COR-L47 (cell line): ENCODE measurements around the gene CELF4.

Experiments
- DNase-seq: peaks from one replicate; lab custom pipeline; 2025; lab: John Stamatoyannopoulos, UW

CELF4 gene

DNA sequence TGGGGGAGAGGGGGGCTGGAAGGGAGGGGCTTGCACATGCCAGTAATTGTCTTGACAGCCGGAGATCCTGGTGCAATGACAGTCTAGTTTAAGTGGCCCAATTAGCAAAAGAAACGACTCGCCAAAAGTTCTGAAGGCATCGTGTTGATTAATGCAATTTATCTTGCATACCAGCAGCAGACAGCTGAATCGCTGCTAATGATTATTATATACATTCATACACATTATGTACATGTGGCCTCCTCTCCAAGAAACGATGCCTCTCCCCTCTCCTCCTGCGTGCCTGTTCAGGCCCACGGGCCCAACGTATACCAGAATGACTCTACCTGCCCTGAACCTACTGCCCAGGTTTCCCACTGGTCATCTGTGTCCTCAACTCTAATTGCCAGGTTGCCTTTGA, 214.5 kb downstream of the CELF4 start:
- no peak for DNase-seq

DNA sequence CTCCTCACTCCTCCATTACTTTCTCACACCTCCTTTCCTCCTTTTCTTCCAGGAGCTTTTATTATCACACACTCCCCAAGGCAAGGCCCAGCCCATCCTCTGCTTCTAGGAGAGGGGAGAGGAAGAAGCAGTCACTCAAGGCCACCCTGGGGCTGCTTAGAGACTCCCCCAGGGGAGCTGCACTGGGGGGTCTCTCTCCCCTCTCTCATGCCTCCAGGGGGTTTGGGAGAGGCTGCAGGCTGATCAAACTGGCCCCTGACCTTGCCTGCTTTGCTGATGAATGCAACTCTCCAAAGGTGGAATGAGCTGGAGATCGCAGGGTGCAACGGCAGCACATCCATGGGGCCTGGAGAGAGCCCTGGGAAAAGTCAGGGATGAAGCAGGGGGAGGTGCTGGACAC, 216.9 kb downstream of the CELF4 start:
- no peak for DNase-seq

DNA sequence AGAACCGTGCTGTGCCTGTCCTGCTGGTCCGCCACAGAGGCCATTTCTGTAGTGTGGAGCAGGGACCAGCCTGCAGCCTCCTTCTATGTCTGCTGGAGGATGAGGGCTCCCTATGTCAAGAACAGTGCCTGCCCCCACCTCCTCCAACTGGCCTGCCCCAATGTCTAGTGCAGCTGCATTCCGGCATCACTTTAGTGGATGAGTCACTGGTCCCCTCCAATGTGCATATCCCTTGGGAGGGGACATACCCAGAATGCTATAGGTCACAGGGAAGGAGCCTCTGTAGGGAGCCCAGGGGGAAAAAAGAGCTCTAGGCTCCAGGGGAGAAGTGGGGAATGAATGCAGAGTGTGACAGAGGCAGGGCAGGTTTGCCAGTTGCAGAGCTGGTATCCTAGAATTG, 219.6 kb downstream of the CELF4 start:
- peak; percentile 89 for DNase-seq

DNA sequence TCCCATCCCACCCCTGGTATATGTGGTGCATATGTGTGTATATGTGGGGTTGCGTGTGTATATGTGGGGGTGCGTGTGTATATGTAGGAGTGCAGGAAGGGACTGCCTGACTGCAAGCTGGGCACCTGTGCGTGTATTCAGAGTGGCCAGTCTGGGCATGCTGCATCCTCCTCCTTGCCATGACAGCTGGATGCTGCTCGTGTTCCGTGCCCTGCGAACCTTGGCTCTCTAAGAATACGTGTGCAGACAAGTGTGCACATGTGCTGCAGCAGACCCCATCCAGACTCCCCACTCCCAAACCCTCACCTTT, 222.1 kb downstream of the CELF4 start:
- no peak for DNase-seq

DNA sequence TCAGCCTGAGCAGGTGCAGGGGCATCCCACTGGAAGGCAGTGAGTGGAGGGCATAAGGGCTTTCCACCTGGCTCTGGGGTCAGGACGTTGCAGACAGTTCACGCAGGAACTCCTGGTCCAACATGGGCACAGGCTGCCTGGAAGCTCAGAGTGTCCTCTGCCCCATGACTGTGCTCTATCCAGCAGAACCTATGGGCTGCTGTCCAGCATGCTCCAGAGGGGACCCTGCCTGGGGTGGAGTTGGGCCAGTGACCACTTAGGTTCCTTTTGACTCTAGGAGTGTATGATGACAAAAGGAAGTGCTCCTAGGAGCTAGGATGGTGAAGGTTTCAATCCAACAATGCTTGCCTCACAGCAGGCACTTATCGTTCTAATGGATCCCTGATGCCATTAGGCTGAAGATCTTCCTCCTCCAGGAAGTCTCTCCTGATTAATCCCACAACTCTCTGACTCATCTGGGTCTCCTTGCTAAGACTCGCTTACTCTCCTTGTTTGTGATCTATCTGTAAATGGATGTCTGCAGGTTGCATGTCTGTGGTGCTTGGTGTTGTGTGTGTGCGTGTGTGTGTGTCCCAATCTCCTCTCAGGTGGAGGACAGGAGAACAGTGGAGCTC, 224.0 kb downstream of the CELF4 start:
- no peak for DNase-seq

DNA sequence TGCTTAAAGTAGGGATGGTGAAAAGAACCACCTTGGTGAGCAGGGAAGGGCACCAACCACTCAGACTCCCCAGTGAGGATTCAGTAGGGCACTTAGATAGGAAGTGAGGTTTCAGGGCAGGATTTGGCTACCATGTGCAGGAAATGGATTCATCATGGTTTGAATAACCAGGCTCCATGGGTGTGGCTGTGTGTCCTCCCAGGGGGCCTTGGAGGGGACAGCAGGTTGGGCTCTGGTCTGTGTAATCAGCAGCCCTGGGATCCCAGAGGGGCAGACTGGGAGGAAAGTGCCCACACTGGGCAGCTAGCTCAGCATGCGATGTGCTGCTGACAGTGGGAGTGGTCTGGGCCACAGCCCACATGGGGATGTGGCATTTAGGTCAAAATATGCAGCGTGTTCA, 224.6 kb downstream of the CELF4 start:
- DNase-seq, result peak; percentile 49

DNA sequence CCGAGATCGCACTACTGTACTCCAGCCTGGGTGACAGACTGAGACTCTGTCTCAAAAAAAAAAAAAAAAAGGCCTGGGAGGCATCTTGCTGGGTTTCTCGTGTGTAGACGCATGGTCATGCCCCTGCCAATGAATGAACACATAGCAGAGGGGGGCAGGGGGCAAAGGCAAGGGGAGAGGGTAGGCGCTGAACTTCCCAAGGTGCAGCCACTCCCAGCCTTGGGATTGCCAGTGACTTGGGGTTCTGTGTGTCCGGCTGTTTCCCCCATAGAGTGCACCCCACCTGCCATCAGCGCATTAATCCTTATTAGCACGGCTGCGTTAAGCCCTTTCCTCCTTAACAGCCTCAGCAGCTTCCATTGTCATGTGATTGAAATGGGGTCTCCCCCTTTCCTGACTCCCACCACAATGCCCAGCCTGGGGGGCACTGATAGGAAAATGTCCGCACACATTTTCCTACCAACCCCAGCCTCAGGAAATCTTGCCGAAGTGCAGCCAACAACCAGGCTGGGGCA, 225.8 kb downstream of the CELF4 start:
- no peak for DNase-seq

DNA sequence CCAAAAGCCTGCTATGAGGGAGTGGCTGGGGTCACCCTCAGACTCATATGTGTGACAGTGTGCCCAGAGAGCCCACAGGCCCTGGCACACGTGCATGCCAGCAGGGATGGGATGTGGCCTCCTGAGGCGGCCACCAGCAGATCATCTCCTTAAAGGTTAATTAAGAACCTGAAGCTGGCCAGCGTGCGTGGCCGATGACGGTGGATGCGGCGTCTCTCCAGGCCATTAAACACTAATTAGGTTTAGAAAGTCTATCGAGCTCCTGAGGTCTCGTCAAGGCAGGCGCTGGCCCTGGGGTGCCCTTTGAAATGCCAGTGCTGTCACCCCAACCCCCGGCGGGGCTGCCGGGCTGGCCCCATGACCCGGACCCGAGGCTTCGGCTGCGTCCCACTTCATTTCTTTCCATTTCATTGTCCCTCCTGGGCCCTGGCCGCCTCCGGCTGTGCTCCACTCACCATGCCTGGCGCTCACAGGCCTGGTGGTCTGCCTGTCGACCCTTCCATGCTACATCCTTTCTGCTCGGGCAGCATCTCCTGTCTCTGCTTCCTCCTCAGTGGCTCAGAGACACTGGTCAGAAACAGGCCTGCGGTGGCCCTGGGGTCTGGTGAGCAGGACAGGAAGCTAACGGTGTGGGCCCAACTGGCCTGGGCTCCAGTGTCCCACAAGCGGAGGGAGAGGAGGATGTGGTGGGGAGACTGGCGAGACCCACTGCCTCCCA, 228.9 kb downstream of the CELF4 start:
- DNase-seq, result no peak

DNA sequence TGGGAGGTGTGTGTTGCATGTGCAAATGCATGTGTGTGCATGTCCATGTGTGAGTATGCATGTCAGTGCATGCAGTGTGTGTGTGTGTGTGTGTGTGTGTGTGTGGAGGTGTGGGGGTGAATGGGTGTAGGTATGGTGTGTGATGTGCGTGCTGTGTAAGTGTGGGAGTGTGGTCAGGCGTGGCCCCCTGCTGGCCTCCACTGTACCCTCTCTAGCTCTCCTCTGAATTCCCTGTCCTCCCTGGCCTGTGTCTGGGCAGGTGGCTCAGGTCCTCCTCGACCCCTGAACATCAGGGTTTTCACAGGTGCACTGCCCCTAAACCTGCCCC, 230.2 kb downstream of the CELF4 start:
- no peak for DNase-seq

DNA sequence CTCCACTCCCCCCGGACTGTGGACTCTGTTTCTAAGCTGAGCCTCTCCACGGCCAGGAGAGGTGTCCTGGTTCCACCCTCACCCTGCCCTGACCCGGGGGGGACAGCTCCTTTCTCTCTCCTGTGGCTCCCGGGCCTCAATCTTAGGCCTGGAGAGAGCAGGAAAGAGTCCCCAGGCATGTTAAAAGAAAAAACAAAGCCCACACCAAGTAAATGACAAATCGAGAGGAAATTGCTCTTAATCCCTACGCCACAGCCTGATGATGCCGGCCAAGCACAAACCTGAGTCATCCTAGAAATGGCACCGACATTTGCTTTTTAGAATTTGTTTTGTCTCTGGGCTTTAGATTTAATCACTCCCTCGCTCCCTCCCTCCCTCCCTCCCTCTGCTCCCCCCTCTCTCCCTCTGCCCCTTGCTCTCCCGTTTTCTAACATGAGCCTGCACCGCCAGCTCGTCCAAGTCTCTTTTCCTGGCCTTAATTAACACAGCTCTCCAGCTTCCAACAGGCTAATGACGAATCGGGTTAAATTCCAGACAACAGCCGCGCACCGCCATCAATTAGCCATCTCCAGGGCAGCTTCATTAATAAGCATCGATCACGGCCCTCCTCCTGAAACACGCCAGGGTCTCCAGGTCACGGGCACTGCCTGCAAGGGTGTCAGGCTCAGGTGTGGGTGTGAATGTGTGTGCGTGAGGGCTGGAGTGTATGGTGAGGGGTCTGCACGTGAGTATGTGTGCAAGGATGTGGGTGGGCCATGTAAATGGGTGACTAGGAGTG, 230.8 kb downstream of the CELF4 start:
- no peak for DNase-seq

DNA sequence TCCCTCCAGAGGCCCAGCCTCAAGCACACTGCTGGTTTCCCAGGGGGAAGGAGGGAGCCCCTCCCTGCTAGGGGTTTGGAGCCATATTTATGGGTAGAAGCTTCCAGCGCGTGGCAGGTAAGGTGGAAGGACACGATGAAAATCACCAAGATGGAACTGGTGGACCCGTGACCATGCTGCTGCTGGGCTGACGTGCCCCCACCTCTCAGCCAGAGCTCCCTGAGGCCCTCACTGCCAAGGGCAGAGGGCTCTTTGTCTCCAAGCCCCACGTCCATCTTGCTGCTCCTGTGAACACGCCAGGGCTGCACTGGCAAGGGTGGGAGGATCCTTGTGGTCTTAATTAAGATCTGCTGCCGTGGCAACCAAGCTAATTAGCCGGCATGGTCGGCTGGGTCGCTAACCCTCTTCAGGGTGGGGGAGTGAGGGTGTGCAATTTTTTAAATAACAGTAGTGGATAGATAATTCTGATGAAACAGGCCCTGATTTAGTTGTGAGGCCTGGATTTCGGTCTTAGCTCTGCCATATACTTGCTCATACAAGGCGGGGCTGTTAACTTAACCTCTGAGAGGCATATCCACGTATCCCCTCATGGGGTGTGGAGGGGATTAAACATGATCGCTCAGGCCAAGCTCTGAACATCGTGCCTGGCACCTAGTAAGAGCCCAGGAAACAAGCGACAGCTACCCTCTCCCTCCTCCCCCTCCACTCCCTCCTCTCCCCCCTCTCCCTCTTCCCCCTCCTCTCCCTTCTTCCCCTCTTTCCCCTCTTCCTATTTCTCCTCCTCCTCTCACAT, 232.8 kb downstream of the CELF4 start:
- DNase-seq, result peak; percentile 61

DNA sequence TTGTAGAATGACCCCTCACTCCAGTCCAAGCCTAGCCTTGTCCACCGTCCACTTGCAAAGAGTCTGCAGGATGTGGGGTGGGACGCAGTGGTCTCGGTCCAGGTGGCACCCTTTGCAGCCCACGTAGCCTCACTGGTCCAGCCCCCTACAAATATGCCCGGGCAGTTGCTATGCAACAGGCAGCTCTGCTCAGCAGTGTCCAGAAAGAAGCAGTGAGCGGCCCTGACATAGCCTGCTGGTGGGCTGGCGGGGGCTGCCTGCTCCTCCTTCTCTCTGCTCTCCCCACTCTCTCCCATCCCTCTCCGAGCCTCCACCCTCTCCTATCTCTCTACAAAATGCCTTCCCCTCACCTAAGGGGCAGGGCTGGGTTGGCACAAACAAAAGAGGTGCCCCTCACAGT, 233.4 kb downstream of the CELF4 start:
- no peak for DNase-seq

DNA sequence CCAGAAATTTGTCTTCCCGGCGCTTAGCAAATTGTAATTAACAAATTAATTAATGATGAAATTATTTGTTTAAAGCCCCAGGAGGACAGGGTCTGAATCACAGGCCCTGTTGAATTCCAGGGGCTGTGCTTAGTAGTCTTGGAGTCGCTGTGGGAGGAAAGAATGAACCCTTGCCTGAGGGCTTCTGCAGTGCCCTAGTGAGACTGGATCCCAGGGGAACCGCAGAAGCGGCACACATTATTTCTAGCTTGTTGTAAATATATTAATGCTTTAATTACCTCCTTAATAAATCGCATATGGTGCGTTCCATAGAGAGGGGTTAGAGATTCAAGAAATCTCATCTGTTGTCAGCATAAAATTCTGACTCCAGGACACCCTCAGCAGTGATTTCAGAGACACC, 235.4 kb downstream of the CELF4 start:
- no peak for DNase-seq

DNA sequence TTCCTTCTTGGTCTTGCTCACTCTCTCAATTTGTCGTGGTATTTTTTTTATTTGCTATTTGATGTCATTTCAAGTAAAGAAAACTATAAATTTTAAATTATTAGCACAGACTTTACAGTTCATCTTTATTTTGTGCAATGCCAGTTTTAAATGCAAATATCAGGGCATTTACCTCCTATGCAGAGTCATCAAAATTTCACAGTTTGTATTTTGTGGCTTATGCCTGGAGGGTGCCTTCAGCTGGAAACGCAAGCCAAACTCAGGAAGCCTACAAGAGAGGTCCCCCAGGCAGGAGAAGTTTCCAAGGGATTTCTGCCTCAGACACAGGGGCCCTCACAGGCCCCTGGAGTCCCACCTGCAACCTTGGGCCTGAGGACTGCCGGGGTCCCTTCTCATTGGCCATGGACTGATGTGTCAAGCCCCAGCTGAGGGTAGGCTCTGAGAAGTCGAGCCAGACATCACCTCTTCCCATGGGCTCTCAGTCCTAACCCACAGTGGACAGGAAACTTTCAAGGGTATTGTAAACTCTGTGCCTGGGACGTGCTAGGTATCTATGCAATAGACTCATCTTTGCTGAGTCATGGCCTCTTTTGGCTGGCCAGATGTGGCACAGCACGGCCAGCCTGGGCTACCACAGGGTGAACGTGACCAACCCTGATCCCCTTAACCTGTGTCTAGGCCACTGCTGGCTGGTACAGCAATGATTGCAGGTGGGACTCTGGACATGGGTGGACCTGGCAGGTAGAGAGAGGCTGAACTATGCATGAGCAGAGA, 236.5 kb downstream of the CELF4 start:
- DNase-seq, result no peak

DNA sequence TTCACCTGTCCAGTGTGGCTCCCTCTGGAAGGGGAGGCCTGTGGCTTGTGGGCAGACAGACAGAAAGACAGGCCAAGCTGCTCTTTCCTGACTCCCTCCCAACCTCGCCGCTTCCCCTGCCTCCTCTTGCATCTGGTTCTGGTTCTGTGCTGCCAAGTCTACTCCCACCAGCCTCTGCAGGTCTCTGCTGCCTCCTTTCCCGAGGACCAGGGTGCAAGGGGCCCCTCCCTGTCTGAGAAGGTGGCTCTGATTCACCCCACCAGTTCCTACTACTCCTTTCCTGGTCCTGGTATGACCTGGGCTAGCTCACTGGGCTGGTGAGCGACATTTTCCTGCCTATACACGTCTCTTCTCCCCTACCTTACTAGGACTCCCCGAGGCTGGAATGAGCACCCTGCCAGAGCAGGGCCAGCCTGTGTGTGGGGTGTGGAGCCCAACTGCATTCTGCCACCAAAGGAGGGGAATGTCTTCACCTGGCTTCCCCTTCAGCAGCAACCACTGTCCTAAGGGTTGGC, 238.5 kb downstream of the CELF4 start:
- DNase-seq, result no peak

DNA sequence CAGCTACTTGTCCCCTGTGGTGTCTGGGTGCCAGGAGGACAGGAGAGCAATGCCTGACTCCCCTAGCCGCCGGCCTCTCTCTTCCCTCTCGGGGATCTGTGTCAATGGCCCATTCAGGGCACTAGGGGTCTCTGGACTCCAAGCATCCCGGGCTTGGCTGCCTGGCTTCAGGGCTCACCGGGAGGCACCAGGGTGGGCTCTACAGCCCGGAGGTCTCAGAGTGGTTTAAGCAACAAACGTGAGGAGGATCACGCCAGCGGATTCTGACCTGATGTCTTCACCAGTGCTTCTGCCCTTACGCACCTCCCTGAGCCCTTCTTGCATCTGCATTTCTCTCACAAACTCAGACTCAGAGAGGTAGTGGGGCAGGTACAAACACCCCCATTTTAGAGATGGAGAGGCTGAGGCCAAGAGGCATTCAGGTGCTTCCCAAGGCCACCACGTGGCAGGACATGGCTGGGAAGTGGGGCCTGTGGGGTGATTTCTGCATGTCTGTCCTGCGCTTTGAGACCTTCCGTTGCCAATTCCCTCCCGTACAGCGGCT, 243.0 kb downstream of the CELF4 start:
- peak; percentile 43 for DNase-seq

DNA sequence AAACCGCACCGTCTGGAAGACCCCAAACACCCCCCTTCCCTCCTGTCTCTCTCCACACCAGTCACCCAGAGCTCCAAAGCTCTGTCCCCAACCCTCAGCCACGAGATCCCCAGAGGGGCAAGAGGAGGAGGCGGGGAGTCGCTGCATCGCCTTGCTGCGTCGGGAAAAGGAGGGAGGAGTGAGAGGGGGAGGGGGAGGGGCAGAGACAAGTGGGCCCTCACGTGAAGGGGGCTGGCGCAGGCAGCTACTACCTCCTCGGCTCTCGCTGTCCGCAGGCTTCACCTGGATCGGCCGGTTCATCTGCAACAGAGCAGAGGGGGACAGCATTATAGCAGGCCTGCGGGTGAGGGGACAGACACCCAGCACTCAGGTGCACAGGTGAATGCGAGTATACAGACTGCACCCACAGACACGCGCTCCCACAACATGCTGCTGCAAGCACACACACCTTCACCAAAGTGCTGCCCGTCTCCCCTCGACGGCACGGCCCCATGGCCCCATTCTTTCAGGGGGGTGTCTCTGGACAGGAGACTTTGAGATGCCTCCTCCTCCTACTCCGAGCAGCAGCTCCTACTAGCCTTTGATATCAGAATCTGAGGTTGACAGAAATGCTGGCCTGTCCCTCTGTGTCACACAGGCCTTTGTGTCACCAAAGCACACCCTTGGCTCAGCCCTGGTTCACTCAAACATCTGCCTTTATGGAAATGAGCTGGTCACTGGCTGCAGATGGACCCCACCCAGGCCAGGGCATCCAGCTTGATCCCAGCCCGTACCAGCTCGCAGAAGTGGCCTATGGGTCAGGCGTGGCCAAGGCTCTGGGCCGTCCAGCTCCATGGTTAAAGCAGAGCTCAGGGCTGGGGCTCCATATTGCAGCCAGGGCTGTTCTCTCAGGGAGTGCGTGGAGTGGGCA, 243.8 kb downstream of the CELF4 start:
- DNase-seq, result no peak

DNA sequence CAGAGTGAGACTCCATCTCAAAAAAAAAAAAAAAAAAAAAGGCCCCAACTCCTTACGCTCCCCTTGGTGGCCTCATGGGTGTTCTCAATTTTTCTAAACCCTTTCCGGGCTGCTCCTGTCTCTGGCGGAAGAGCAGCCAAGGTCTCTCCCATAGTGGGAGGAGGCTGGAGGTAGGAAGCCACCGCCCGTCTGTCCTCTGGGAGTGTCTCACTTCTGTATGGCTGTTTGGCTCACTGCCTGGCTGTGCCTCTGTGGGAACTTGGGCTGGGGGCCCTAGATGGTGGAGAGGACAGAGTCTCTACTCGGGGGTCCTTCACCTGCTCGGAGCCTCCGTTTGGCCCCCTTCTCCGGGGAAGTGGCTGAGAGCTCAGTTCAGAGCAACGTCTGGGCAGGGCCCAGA, 245.3 kb downstream of the CELF4 start:
- no peak for DNase-seq

DNA sequence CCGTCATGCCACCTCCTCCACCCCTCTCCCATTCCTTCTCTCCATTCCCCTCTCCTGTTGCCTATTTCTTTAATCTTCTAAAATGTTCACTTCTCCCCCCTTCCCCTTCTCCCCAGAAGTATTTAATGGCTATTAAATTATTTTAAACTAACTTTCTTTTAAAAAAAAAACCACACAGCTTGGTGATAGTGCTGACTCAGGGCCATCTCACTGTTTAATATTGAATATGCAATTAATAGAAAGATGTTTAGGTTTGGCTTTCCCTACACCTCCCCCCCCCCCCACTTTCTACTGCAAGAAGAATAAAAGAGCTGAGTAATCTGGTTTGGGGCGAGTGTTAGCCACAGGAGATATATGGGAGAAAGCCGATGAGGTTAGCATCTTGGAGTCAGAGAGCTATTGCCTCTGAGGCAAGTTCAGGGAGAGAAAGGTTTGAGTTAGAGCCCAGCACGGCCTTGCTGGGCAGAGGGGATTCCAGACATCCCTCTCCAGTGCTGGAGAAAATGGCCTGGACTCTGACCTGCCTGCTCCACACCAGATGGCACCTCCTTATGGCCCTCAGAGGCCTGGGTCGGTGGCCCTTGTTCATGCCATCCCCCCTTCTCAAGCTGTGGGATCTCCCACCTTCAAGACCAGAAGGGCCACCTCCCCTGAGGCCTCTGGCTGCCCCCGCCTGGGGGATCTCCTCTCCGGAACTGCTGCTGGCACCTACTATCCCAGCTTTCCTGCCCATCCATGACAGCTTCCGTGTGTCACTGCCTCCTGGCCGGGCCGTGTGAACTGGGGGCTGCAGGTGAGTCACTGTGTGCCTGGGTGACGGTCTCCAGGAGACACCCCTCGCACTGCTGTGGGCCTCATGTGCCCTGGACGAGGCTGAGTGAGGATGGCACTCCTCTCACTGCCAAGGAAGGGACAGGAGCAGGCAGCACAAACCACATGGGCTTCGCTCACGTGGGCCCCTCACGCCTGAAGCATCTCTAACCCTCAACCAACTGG, 246.9 kb downstream of the CELF4 start:
- DNase-seq, result no peak
